Activated B cell treated with CpG ODN at 0.5 μM for 24 hours (primary cell): ENCODE data around the gene HHLA2. TPM values are rescaled to one million over a fixed set of nuclear protein-coding genes. Genes with fewer than 3 reads are reported as not detected.

Experiments used
- ATAC-seq: fragments of 200-7000 bp; cut with Tn5 transposase; one replicate; pipeline ENCODE4 v1.10.0; 2021; ENCODE audit warnings: low read depth, mild to moderate bottlenecking, moderate library complexity
- CTCF ChIA-PET: fragments of 350-600 bp; sonication (Branson Sonifier 250); formaldehyde crosslinking; loops from one replicate; lab custom pipeline; 2021; ENCODE audit warnings: antibody characterized with exemption; lab: Charles Lee
- POLR2A ChIA-PET: fragments of 350-600 bp; sonication (Branson Sonifier 250); formaldehyde crosslinking; loops from one replicate; lab custom pipeline; 2021; ENCODE audit warnings: antibody characterized with exemption; lab: Charles Lee
- DNase-seq: peaks from one replicate; pipeline ENCODE4 v3.0.0; 2022
- H3K27ac Mint-ChIP-seq: one replicate; pipeline ENCODE4 v1.8.0; 2020; ENCODE audit warnings: mixed read lengths
- H3K27me3 Mint-ChIP-seq: one replicate; pipeline ENCODE4 v1.8.0; 2021; ENCODE audit warnings: mixed read lengths
- H3K36me3 Mint-ChIP-seq: one replicate; pipeline ENCODE4 v1.8.0; 2021; ENCODE audit warnings: low read depth, mixed read lengths
- H3K4me1 Mint-ChIP-seq: one replicate; pipeline ENCODE4 v1.8.0; 2021; ENCODE audit warnings: mixed read lengths
- H3K4me3 Mint-ChIP-seq: one replicate; pipeline ENCODE4 v1.8.0; 2020; ENCODE audit warnings: mild to moderate bottlenecking, mixed read lengths
- H3K9me3 Mint-ChIP-seq: one replicate; pipeline ENCODE4 v1.8.0; 2020; ENCODE audit warnings: mixed read lengths
- CTCF ChIP-seq: fragments of 200-600 bp; IDR thresholded peaks from one replicate; pipeline ENCODE4 v1.8.0; 2022; ENCODE audit warnings: antibody characterized with exemption, mild to moderate bottlenecking
- intact Hi-C: fragments of 100-400 bp; cut with micrococcal nuclease; formaldehyde crosslinking; loops from one replicate; pipeline ENCODE4 v1.15.1; 2024
- total RNA-seq: library from RNA; stranded (reverse); gene quantifications from 2 replicates; pipeline ENCODE4 v1.2.3, GENCODE V29; 2022

The HHLA2 gene
- total RNA-seq, 1 donor from 2014 or later = 1.00 TPM

DNA sequence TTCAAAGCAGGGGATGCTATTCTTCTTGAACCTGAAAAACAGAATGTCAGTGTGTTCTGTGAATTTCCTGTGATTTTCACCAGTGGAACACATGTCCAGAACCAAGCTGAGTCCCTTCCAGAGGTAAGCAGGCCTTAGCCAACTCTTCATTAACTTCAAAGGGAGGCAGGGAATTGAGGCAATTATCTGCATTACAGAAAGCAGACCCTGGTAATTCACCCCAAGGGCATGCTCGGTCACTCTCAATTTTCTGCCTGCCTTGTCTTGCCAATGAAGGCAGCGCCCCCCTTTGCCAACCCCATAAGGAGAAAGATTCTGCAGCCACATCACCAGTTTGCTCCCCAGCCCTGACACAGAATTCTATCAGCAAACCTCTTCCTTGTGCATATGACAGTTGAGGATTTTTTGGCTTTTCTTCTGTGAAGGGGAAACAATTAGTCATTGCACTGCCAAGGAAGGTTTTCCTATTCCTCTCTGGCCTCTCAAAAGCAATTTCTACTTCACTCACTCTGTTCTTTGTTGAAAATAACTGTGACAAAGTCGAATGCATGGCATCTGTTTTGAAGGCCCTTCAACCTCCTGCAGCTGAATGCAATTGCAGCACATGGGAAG, 85.3 kb downstream of the HHLA2 start:
- no peak for ATAC-seq
- intact Hi-C loops = no loop called here
- ChIA-PET POLR2A (no interaction called here), CTCF (no interaction called here)
- no peak for DNase-seq
- Mint-ChIP-seq H3K9me3 (no peaks in the 10 kb centered on the region), H3K36me3 (no peaks in the 10 kb centered on the region), H3K4me3 (no peak overlapping the region), H3K27me3 (no peaks in the 10 kb centered on the region), H3K27ac (no peak overlapping the region), H3K4me1 (peaks cover 3% of the 10 kb centered on the region)
- no peak for TF ChIP-seq CTCF

DNA sequence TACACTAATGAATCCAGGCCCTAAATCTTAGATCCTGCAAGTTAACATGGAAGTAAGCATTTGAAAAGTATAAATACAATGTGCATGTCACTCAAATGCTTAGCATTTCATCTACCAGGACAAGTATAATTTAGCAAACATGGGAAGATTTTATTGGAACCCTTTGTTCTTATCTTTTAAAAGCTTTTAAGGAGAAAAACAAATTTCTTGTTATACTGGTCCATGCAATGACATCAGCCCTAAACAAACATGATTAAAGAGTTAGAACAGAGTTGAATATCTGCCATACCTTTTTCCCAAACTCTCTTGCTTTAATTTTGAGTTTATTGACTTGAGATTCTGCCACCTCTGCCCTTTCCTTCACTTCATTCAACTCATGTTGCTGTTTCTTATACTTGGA, 87.0 kb downstream of the HHLA2 start:
- no peak for TF ChIP-seq CTCF
- H3K27ac Mint-ChIP-seq = no peak overlapping the region
- intact Hi-C loops = no loop called here
- no peaks in the 10 kb centered on the region for H3K36me3 Mint-ChIP-seq
- DNase-seq (no peak), ATAC-seq (no peak)
- ChIA-PET POLR2A (no interaction called here), CTCF (no interaction called here)
- H3K9me3 Mint-ChIP-seq = no peaks in the 10 kb centered on the region
- peaks cover 9% of the 10 kb centered on the region for H3K4me1 Mint-ChIP-seq
- no peaks in the 10 kb centered on the region for H3K27me3 Mint-ChIP-seq
- H3K4me3 Mint-ChIP-seq = no peak overlapping the region

DNA sequence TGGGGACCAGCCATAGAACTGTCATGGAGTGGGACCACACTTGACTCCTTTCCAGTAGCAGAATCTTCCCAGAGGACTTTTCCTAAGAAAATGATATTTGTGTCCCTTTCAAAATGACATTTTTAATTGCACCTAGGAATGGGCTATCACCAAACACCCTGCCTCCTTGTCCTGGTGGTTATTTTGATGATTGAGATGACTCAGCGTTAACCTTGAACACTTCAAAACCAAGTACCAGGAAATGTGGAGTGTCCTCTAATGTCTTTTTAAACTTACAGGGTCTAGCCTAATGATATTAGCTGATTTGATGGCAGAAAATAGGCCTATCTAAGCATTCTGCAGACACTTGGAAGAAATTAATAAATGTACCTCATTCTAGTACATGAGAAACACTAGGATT, 90.7 kb downstream of the HHLA2 start:
- Mint-ChIP-seq H3K4me3 (no peak overlapping the region), H3K9me3 (no peaks in the 10 kb centered on the region), H3K4me1 (peaks cover 22% of the 10 kb centered on the region), H3K27ac (no peak overlapping the region), H3K36me3 (no peaks in the 10 kb centered on the region), H3K27me3 (no peaks in the 10 kb centered on the region)
- ATAC-seq = no peak
- no peak for DNase-seq
- intact Hi-C loops = no loop called here
- TF ChIP-seq CTCF = no peak
- POLR2A ChIA-PET = interaction anchor here (0.6 to 0.9 kb wide), 2 partner anchors 800 to 863 kb away, joined by 3 read pairs; no protein-coding TSS in a partner anchor
- CTCF ChIA-PET = interaction anchor here (1.5 to 1.8 kb wide), 2 partner anchors 18 to 41 kb away, joined by 3 to 4 read pairs; no protein-coding TSS in a partner anchor

- Mint-ChIP-seq H3K27me3 (no peaks in the 10 kb centered on the region), H3K4me3 (no peak overlapping the region), H3K4me1 (peaks cover 22% of the 10 kb centered on the region), H3K9me3 (no peaks in the 10 kb centered on the region), H3K36me3 (no peaks in the 10 kb centered on the region), H3K27ac (peak overlapping the region; percentile 42)
- intact Hi-C loops = no loop called here
- TF ChIP-seq CTCF = no peak
- CTCF ChIA-PET = interaction anchor here (0.6 to 1.8 kb wide), 5 partner anchors 17 to 1511 kb away, joined by 3 to 4 read pairs (median 3); no protein-coding TSS in a partner anchor
- DNase-seq (no peak), ATAC-seq (peak; percentile 60)
- POLR2A ChIA-PET = interaction anchor here (0.9 kb wide), 1 partner anchor 864 kb away, joined by 3 read pairs; no protein-coding TSS in a partner anchor
Observed at GRCh38 chr3:108388136-108389132, 92.1 kb downstream of the HHLA2 start.

DNA sequence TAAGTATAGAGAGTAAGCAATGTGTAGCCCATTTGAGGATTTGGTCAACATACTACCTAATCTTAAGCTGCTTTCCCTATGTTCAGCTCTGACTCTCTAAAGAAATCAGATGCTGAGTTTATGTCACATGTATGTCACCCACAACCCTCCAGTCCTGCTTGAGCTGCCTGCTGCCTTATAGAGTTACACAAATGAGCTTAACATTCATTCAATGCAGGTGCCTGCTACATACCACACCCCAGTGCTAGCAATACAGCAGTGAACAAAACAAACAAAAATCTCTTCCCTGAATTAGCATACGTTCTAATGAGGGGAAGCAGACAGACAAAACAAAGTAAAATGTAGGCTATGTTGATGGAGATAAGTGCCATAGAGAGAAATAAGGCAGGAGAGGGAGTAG, 93.0 kb downstream of the HHLA2 start:
- TF ChIP-seq CTCF = no peak
- no peak overlapping the region for H3K27ac Mint-ChIP-seq
- no peaks in the 10 kb centered on the region for H3K27me3 Mint-ChIP-seq
- H3K9me3 Mint-ChIP-seq = no peaks in the 10 kb centered on the region
- H3K4me1 Mint-ChIP-seq = peaks cover 22% of the 10 kb centered on the region
- intact Hi-C loops = no loop called here
- no peak overlapping the region for H3K4me3 Mint-ChIP-seq
- no peak for DNase-seq
- ChIA-PET POLR2A (no interaction called here), CTCF (no interaction called here)
- ATAC-seq = no peak
- no peaks in the 10 kb centered on the region for H3K36me3 Mint-ChIP-seq
